PC-9 (cell line): ENCODE measurements around the gene RPS6KA3.

Experiments
- CTCF ChIP-seq: fragments of 200-600 bp; sonication (generic); conservative IDR thresholded peaks from 2 replicates; pipeline ENCODE4 v1.6.1; 2017; ENCODE audit warnings: mixed run types, antibody characterized with exemption, mild to moderate bottlenecking, moderate library complexity
- EZH2 ChIP-seq: fragments of 200-600 bp; sonication (generic); IDR thresholded peaks from 2 replicates; pipeline ENCODE4 v1.8.0; 2017; ENCODE audit warnings: antibody characterized with exemption, low read depth

DNA sequence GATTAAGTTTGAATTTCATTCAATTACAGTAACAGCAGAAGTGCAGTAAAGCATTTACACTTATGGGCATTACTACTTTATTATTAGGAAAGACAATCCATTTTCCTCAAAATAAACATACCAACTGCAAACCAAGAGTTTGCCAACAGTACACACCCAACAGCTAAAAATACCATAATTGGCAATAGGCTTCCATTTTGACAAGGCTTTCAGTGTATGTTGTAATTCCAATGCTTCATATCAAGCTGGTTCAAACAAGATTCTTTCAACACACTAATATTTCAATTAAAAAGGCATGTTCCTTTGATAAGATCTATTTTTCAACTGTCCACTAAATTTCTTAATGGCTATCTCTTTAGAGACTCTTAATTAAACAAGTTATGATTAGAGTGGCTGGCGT, 137.2 kb downstream of the RPS6KA3 start:
- TF ChIP-seq CTCF: no peak
- no peak for TF ChIP-seq EZH2
